Natural killer cell (primary cell): ENCODE measurements around the gene SSR3. TPM values are rescaled to one million over a fixed set of nuclear protein-coding genes. Genes with fewer than 3 reads are reported as not detected.

ENCODE experiments used
- ATAC-seq, 3 donors: fragments of 150-1000 bp in 2 of 3; fragments of 200-7000 bp in 1 of 3; cut with Tn5 transposase; 1 replicate in 1 of 3; 2 replicates in 2 of 3; pipeline ENCODE4 v1.10.0; 2021; ENCODE audit warnings: mild to moderate bottlenecking in 2 of 3, moderate library complexity in 2 of 3
- DNase-seq, 2 donors: peaks; one replicate each; pipeline versions ENCODE4 v3.0.0 to v3.0.0-alpha.2; 2013 to 2021; ENCODE audit warnings: mixed read lengths in 1 of 2
- H3K27ac ChIP-seq: one replicate; pipeline ENCODE4 v1.5.1; 2013; ENCODE audit warnings: mild to moderate bottlenecking, low read length
- H3K27me3 ChIP-seq: one replicate; pipeline ENCODE4 v1.6.1; 2013; ENCODE audit warnings: low read length; ENCODE audit not compliant: control insufficient read depth, insufficient read depth
- H3K36me3 ChIP-seq: one replicate; pipeline ENCODE4 v1.6.1; 2013; ENCODE audit warnings: low read length; ENCODE audit not compliant: control insufficient read depth, insufficient read depth
- H3K4me1 ChIP-seq: one replicate; pipeline ENCODE4 v1.6.1; 2013; ENCODE audit warnings: low read length; ENCODE audit not compliant: control insufficient read depth, insufficient read depth
- H3K4me3 ChIP-seq: one replicate; pipeline ENCODE4 v1.5.1; 2013; ENCODE audit warnings: low read length
- H3K9me3 ChIP-seq: one replicate; pipeline ENCODE4 v1.6.1; 2013; ENCODE audit warnings: low read length; ENCODE audit not compliant: control insufficient read depth, insufficient read depth
- H3K27ac Mint-ChIP-seq, 2 donors: one replicate each; pipeline ENCODE4 v1.8.0; 2022; ENCODE audit warnings: mild to moderate bottlenecking in 2 of 2, mixed read lengths in 2 of 2, moderate library complexity in 1 of 2
- H3K27me3 Mint-ChIP-seq, 2 donors: one replicate each; pipeline ENCODE4 v1.8.0; 2022; ENCODE audit warnings: low read depth in 2 of 2, mixed read lengths in 2 of 2
- H3K36me3 Mint-ChIP-seq: one replicate; pipeline ENCODE4 v1.8.0; 2022; ENCODE audit warnings: mixed read lengths
- H3K4me1 Mint-ChIP-seq, 2 donors: one replicate each; pipeline ENCODE4 v1.8.0; 2022; ENCODE audit warnings: mixed read lengths in 2 of 2
- H3K4me3 Mint-ChIP-seq: one replicate; pipeline ENCODE4 v1.8.0; 2022; ENCODE audit warnings: mild to moderate bottlenecking, moderate library complexity, mixed read lengths
- H3K9me3 Mint-ChIP-seq, 2 donors: one replicate each; pipeline ENCODE4 v1.8.0; 2022; ENCODE audit warnings: mixed read lengths in 2 of 2
- CTCF ChIP-seq: fragments of 200-600 bp; IDR thresholded peaks from one replicate; pipeline ENCODE4 v1.8.0; 2022; ENCODE audit warnings: antibody characterized with exemption
- WGBS: methylation state at CpG from one replicate; pipeline ENCODE4 v1.1.7; 2013; ENCODE audit warnings: missing lambda C conversion rate; ENCODE audit not compliant: insufficient coverage; 5-methylcytosine and 5-hydroxymethylcytosine counted together
- intact Hi-C: fragments of 100-400 bp; cut with micrococcal nuclease; formaldehyde crosslinking; loops from one replicate; pipeline ENCODE4 v1.14.2; 2022
- total RNA-seq, 4 donors: library from RNA; stranded (reverse); fragments of 120-200 nt in 1 of 4; gene quantifications; one replicate each; pipeline versions ENCODE4 v1.2.3 to v1.2.4, GENCODE V29; 2013 to 2022

The SSR3 gene
- total RNA-seq, 3 donors from 2014 or later (not counting 1 experiment from before 2014, with no cell fraction given): 60.7 to 75.1 (median 63.0) TPM

GRCh38 chr3:156583469-156583868 is 28.6 kb upstream of the SSR3 start:
- Histone ChIP-seq H3K9me3 (no peaks in the 10 kb centered on the region), H3K27ac (no peak overlapping the region), H3K36me3 (no peaks in the 10 kb centered on the region), H3K27me3 (no peaks in the 10 kb centered on the region), H3K4me3 (no peak overlapping the region), H3K4me1 (no peaks in the 10 kb centered on the region)
- no peak for TF ChIP-seq CTCF
- H3K4me1 Mint-ChIP-seq: peaks cover 0 to 6% of the 10 kb centered on the region in 2 donors
- ATAC-seq: no peak
- no peak for DNase-seq
- no peaks in the 10 kb centered on the region for H3K9me3 Mint-ChIP-seq
- H3K27ac Mint-ChIP-seq: no peak overlapping the region
- no peaks in the 10 kb centered on the region for H3K36me3 Mint-ChIP-seq
- no peak overlapping the region for H3K4me3 Mint-ChIP-seq
- intact Hi-C loops: no loop called here
- H3K27me3 Mint-ChIP-seq: peaks cover 0 to 2% of the 10 kb centered on the region in 2 donors

GRCh38 chr3:156582532-156583183 is 27.7 kb upstream of the SSR3 start:
- H3K36me3 Mint-ChIP-seq: no peaks in the 10 kb centered on the region
- no peak overlapping the region for H3K27ac Mint-ChIP-seq
- WGBS: 83% methylated on average over 4 of the region's 4 CpGs
- no peak for TF ChIP-seq CTCF
- H3K36me3 ChIP-seq: no peaks in the 10 kb centered on the region
- H3K4me1 Mint-ChIP-seq: peaks cover 0 to 6% of the 10 kb centered on the region in 2 donors
- no peak overlapping the region for H3K27ac ChIP-seq
- intact Hi-C loops: no loop called here
- no peak overlapping the region for H3K4me3 Mint-ChIP-seq
- no peaks in the 10 kb centered on the region for H3K9me3 Mint-ChIP-seq
- no peaks in the 10 kb centered on the region for H3K27me3 ChIP-seq
- H3K9me3 ChIP-seq: no peaks in the 10 kb centered on the region
- ATAC-seq (no peak), DNase-seq (no peak)
- H3K4me3 ChIP-seq: no peak overlapping the region
- H3K27me3 Mint-ChIP-seq: peaks cover 0 to 2% of the 10 kb centered on the region in 2 donors
- no peaks in the 10 kb centered on the region for H3K4me1 ChIP-seq

GRCh38 chr3:156581954-156582353 is 27.0 kb upstream of the SSR3 start:
- Mint-ChIP-seq H3K4me3 (no peak overlapping the region), H3K27me3 (peaks cover 0 to 2% of the 10 kb centered on the region in 2 donors), H3K27ac (no peak overlapping the region), H3K36me3 (no peaks in the 10 kb centered on the region), H3K4me1 (peaks cover 0 to 6% of the 10 kb centered on the region in 2 donors), H3K9me3 (no peaks in the 10 kb centered on the region)
- Histone ChIP-seq H3K4me1 (no peaks in the 10 kb centered on the region), H3K27ac (no peak overlapping the region), H3K27me3 (no peaks in the 10 kb centered on the region), H3K4me3 (no peak overlapping the region), H3K36me3 (no peaks in the 10 kb centered on the region), H3K9me3 (no peaks in the 10 kb centered on the region)
- TF ChIP-seq CTCF: no peak
- no peak for DNase-seq
- intact Hi-C loops: no loop called here
- no peak for ATAC-seq

- Histone ChIP-seq H3K4me3 (no peak overlapping the region), H3K9me3 (no peaks in the 10 kb centered on the region), H3K27me3 (no peaks in the 10 kb centered on the region), H3K36me3 (no peaks in the 10 kb centered on the region), H3K4me1 (no peaks in the 10 kb centered on the region), H3K27ac (no peak overlapping the region)
- Mint-ChIP-seq H3K4me3 (no peak overlapping the region), H3K9me3 (no peaks in the 10 kb centered on the region), H3K27me3 (peaks cover 8% of the 10 kb centered on the region in 2 donors), H3K36me3 (no peaks in the 10 kb centered on the region), H3K27ac (no peak overlapping the region), H3K4me1 (peaks cover 0 to 6% of the 10 kb centered on the region in 2 donors)
- WGBS: 91% methylated on average over 1 of the region's 4 CpGs
- ATAC-seq: no peak
- no peak for TF ChIP-seq CTCF
- intact Hi-C loops: no loop called here
- no peak for DNase-seq
Measured at GRCh38 chr3:156581033-156581432, 26.1 kb upstream of the SSR3 start.
